ENCODE data around the gene USP9X.
"Not testable (repeated sequence)": the region's sequence is repeated elsewhere in the genome, so short reads cannot be mapped to it uniquely, and the experiment has no call there.

USP9X gene

DNA sequence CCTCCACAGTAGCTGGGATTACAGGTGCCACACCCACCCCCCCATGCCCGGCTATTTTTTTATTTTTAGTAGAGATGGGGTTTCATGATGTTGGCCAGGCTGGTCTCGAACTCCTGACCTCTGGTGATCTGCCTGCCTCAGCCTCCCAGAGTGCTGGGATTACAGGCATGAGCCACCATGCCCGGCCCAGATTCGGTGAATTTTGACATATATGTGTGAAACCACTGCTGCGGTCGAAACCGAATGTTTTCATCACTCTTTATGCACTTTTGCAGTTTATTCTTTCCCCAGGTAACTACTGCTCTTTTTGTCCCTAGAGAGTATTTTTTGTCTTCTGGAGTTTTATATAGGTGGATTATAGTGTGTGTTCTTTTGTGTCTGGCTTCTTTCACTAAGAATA, 101.7 kb downstream of the USP9X start:
- not testable (repeated sequence) for DNase-seq (ENCODE audit: low read depth)

GRCh38 chrX:41189156-41189555, 103.9 kb downstream of the USP9X start:
- no peak for DNase-seq (ENCODE audit: low read depth)

DNA sequence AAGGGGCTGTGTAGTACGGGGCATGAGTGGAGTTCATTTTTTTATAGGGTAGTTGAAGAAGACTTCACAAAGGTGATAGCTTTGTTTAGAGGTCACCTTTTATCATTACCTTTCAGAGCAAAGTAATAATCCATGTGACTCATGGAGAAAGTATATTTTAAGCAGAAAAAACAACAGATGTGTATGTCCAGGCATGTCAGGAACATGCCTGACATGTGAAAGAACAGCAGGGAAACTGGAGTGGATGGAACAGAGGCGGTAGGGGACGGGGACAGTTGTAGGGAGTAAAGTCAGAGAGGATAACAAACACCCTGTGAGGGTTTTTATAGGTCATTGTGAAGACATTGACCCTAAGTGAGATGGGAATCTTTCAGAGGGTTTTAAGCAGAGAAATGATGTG, 107.6 kb downstream of the USP9X start:
- no peak for DNase-seq (ENCODE audit: low read depth)

DNA sequence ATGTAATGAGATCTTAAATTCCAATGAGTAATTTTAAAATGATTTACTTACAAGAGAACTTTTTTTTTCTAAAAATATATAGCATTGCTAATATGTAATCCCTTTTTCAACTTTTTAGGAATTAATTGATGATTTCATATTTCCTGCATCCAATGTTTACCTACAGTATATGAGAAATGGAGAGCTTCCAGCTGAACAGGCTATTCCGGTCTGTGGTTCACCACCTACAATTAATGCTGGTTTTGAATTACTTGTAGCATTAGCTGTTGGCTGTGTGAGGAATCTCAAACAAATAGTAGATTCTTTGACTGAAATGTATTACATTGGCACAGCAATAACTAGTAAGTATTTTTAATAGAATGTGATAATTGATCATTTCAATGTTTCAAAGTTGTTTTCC, 113.2 kb downstream of the USP9X start:
- DNase-seq (ENCODE audit: low read depth): no peak

GRCh38 chrX:41200785-41201184, 115.5 kb downstream of the USP9X start:
- DNase-seq (ENCODE audit: low read depth): no peak

DNA sequence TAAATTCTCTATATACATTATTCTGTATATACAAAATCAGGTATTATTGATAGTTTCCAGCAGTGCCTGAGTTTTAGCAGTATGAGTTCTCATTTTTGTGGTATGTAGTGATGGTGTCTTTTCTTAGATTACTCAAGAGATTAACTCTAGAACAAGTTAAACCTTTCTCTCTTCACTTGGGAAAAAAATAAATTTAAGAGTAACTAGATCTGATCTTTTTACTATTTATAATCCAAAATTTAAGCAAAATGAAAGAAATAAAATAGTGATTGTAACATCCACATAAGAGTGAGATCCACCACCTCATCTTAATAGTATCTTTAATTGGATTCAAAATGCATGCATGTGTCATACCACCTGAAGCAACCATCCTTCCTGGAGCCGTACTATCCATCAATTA, 124.6 kb downstream of the USP9X start:
- no peak for DNase-seq (ENCODE audit: low read depth)

DNA sequence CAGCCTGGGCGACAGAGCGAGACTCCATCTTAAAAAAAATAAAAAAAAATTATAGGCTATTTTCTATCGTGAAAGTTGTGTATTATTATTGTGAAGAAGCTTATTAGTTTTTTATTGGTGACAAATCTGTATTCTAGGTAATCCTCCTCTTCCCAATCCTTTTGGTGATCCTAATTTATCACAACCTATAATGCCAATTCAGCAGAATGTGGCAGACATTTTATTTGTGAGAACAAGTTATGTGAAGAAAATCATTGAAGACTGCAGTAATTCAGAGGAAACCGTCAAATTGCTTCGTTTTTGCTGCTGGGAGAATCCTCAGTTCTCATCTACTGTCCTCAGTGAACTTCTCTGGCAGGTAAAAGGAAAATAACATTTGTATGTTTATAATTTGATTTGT, 139.4 kb downstream of the USP9X start:
- no peak for DNase-seq (ENCODE audit: low read depth)

- DNase-seq (ENCODE audit: low read depth): no peak
Measured at GRCh38 chrX:41233988-41234387, 148.7 kb downstream of the USP9X start.

DNA sequence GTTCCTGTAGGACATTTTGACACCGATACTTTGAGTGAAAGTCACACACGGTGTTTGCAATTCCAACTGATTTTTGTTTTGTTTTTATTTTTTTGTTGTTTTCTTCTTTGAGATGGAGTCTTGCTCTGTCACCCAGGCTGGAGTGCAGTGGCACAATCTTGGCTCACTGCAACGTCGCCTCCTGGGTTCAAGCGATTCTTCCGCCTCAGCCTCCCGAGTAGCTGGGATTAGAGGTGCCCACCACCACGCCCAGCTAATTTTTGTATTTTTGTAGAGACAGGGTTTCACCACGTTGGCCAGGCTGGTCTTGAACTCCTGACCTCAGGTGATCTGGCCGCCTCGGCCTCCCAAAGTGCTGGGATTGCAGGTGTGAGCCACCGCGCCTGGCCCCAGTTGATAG, 149.2 kb downstream of the USP9X start:
- DNase-seq (ENCODE audit: low read depth): not testable (repeated sequence)

- DNase-seq (ENCODE audit: low read depth): no peak
Measured at GRCh38 chrX:41234962-41235361, 149.7 kb downstream of the USP9X start.

GRCh38 chrX:41236629-41237028, 151.4 kb downstream of the USP9X start:
- no peak for DNase-seq (ENCODE audit: low read depth)

DNA sequence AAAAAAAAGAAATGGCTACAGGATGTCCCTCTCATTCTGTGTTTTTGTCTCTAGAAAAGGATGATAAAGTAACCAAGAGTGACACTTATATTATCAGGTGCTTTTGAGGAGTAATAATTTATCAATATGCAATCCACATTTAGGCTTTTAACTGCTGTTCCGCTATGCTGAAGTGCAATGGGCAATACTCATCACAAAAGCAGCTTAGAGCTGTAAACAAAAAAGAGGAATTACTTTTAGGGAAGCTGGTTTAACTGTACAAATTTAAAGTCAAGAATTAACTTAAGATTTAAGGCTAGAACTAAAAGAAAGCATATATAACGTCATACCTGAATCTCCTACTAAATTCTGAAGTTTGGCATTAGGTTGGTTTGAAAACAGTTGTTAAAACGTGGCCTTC, 155.3 kb downstream of the USP9X start:
- DNase-seq (ENCODE audit: low read depth): no peak

DNA sequence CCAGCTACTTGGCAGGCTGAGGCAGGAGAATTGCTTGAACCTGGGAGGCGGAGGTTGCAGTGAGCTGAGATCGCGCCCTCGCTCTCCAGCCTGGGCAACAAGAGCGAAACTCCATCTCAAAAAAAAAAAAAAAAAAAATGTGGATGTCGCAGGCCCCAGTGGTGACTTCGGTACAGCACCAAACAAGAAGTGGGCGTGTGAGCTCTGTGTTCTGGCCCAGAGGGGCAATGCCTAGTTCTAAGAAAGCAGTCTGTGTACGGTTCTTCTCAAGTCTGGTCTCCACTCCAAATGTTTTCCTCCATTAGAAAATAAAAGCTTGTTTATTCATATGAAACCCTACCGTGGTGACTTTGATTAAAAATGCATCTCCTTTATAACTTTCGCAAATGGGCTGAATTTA, 156.7 kb downstream of the USP9X start:
- DNase-seq (ENCODE audit: low read depth): no peak

- DNase-seq (ENCODE audit: low read depth): no peak
Measured at GRCh38 chrX:41245641-41246040, 160.4 kb downstream of the USP9X start.

GRCh38 chrX:41250867-41251266, 165.6 kb downstream of the USP9X start:
- no peak for DNase-seq (ENCODE audit: low read depth)

- no peak for DNase-seq (ENCODE audit: low read depth)
Measured at GRCh38 chrX:41257801-41258200, 172.6 kb downstream of the USP9X start.

DNA sequence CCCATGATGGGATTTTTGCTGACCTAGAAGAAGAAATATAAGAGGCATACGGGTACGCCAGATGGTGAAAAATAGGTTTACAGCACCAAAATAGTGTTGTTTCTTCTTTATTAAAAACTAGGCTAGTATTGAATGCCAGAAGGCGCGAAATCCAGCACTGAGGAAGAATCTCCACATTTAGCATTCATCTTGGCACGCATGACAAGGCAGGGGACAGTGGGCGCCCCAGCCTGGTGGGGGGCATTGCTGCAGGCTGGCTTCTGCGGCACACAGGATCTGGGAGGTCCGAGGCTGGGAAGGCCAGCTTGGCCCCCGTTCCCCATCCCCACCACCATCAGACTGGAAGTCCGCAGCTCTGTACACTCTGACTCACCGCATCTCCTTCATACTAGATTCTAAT, 173.0 kb downstream of the USP9X start:
- no peak for DNase-seq (ENCODE audit: low read depth)

- DNase-seq (ENCODE audit: low read depth): no peak
Measured at GRCh38 chrX:41258871-41259270, 173.6 kb downstream of the USP9X start.

DNA sequence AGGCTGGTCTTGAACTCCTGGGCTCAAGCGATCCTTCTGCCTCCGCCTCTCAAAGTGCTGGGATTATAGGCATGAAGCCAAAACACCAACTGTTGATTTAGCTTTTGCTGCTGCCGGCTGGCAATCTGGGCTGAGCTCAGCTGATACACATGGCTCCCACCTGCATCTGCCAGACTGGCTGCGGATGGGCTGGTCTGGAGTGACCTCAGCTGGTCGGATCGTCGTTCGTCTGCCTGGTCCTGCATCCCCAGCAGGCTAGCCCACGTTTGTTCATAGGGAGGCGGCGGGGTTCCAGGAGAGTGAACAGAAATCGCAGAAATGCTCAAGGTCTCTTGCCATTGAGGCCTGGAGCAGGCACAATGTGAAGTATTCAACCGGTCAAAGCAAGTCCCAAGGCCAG, 174.3 kb downstream of the USP9X start:
- DNase-seq (ENCODE audit: low read depth): no peak

GRCh38 chrX:41265615-41266014, 180.4 kb downstream of the USP9X start:
- no peak for DNase-seq (ENCODE audit: low read depth)

DNA sequence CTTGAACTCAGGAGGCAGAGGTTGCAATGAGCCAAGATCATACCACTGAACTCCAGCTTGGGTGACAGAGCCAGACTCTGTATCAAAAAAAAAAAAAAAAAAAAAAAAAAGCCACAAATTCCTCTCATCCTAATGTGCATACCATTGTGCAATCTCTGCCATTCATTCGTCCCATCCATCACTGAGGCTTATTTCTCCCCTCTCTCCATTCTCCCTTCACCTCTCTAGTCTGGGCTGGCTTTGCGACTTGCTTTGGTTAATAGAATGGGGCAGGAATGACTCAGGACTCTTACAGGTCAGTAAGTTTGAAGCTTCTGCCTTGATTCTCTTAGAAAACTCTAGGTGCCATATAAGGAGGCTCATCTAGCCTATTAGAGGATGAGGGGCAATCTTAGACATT, 188.4 kb downstream of the USP9X start:
- no peak for DNase-seq (ENCODE audit: low read depth)

GRCh38 chrX:41275661-41276609, 190.7 kb downstream of the USP9X start:
- DNase-seq (ENCODE audit: low read depth): no peak

DNA sequence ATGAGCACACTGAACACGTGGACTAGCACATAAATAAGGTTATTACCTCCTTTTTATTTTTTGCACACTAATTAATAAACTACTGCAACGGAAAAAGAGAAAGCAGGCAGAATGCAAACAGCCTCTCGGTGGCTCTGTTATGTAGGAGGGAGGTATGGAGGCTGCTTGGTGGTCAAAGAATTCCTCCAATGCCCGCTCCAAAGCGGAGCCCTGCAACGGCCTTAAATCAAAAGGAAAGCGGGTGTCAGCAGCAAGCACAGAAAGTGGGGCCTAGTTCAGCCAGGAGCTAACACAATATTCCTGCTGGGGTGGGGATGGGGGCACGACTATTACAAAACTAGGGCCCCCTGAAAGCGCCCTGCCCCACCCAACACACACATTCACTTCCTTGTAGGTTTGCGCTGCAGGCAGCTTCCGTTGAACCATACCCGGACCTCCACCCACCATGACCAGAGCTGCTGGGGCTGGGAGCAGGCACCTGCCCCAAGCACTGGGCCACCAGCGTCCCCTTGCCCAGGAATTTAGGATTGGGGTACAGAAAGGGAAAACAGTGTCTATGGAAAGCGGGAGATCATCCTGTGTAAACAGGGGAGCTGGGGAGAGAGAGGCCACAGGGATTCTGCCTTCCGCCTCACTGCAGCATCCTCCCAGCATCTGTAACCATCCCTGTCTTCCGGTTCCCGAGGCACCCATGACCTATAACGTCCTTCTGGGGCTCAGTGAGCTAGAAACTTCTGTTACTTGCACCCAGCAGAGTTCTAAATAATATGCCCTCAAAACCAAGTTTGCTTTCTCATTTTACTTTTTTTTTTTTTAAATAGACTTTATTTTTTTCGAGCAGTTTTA, 191.6 kb downstream of the USP9X start:
- no peak for DNase-seq (ENCODE audit: low read depth)

Measured in non-pigmented ciliary epithelial cell (primary cell).